ENCODE measurements around the gene THSD7B.

THSD7B gene

DNA sequence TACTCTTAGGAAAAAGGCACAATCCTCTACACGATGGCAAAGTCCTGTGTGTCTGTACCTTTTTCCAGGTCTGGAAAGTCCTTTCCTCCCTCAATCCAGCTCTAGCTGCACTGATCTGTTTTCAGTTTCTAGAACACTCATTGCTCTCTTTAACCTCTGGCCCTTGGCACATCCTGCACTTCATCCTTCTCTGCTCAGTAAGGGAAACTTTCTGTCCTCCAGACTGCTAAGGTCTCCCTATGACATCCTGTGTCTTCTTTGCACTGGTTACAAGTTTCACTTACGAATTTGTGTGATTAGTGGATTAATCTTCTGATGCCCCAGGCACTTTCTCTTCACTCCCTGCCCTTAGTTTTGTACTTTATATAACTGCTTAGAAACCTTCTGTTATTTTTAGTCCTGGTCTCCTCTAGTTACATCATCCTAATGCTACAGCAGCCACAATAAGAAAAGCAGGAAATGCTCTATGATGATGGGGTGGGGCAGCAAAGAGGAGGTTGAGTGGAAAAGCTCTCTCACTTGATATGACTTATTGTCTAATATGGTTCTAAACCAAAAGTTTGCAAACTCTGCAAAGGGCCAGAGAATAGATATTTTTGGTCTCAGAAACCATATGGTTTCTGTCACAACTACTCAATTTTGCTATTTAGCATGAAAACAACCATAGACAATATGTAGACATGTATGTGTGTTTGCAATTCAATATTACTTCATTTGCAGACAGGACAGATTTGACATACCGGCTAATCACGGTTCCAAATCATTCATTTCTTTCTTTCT is 568.2 kb downstream of the THSD7B start:
- no peak overlapping the region for H2AFZ ChIP-seq (ENCODE audit: low read length)

DNA sequence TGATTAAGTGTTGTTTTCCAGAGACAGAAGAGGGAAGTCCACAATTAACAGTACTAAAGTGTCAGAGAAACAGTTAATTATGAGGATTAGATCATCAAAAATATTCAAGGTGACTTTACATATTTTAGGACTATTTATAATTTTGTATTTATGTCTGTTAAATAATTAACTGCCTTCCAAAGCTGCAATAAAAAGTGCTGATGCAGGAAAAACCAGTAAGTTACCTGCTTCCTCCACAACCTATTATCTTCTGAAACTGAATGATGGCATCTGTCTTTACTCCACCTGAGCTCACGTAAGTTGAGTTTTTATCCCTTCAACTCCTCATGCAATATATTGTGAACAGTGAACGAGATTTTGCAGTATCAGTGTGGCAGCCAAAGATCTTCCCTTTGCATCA is 570.7 kb downstream of the THSD7B start:
- no peaks in the 10 kb centered on the region for H3F3A ChIP-seq (ENCODE audit: insufficient read depth, low read length)
- TF ChIP-seq EZH2 (IDR thresholded peaks at IDR 0.05; ENCODE audit: borderline replicate concordance, low read length), result no peak
- TF ChIP-seq, protein P1, sequence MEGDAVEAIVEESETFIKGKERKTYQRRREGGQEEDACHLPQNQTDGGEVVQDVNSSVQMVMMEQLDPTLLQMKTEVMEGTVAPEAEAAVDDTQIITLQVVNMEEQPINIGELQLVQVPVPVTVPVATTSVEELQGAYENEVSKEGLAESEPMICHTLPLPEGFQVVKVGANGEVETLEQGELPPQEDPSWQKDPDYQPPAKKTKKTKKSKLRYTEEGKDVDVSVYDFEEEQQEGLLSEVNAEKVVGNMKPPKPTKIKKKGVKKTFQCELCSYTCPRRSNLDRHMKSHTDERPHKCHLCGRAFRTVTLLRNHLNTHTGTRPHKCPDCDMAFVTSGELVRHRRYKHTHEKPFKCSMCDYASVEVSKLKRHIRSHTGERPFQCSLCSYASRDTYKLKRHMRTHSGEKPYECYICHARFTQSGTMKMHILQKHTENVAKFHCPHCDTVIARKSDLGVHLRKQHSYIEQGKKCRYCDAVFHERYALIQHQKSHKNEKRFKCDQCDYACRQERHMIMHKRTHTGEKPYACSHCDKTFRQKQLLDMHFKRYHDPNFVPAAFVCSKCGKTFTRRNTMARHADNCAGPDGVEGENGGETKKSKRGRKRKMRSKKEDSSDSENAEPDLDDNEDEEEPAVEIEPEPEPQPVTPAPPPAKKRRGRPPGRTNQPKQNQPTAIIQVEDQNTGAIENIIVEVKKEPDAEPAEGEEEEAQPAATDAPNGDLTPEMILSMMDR (IDR thresholded peaks at IDR 0.05; ENCODE audit: low read length), result no peak
- no peaks in the 10 kb centered on the region for H3K9me3 ChIP-seq (ENCODE audit: low read length)
- H2AFZ ChIP-seq (ENCODE audit: low read length), result no peak overlapping the region
- no peaks in the 10 kb centered on the region for H3K4me1 ChIP-seq (ENCODE audit: insufficient read depth, low read length, severe bottlenecking)
- no peaks in the 10 kb centered on the region for H3K36me3 ChIP-seq (ENCODE audit: insufficient read depth, low read length)
- no peaks in the 10 kb centered on the region for H3K27me3 ChIP-seq (ENCODE audit: insufficient read depth, low read length)
- H3K27ac ChIP-seq (ENCODE audit: low read depth, low read length, poor library complexity, severe bottlenecking), result no peak overlapping the region
- H3K4me2 ChIP-seq (ENCODE audit: low read length), result no peak overlapping the region
- H4K20me1 ChIP-seq (ENCODE audit: insufficient read depth, low read length), result no peaks in the 10 kb centered on the region
- no peak overlapping the region for H3K9ac ChIP-seq (ENCODE audit: low read length)
- H3K4me3 ChIP-seq (ENCODE audit: low read depth, low read length, poor library complexity, severe bottlenecking), result no peak overlapping the region
- H3K79me2 ChIP-seq (ENCODE audit: insufficient read depth, low read length), result no peaks in the 10 kb centered on the region
- no peaks in the 10 kb centered on the region for H3K9me2 ChIP-seq (ENCODE audit: low read depth, low read length)

More for the DNA sequence above, 568.2 kb downstream of the THSD7B start:
- Histone ChIP-seq H3K79me2 (ENCODE audit: insufficient read depth, low read length) (no peaks in the 10 kb centered on the region), H3K4me2 (ENCODE audit: low read length) (no peak overlapping the region), H3K27ac (ENCODE audit: low read depth, low read length, poor library complexity, severe bottlenecking) (no peak overlapping the region), H3K27me3 (ENCODE audit: insufficient read depth, low read length) (no peaks in the 10 kb centered on the region; the same call in 1 of the 2 replicates), H3K9ac (ENCODE audit: low read length) (no peak overlapping the region), H3K4me3 (ENCODE audit: low read depth, low read length, poor library complexity, severe bottlenecking) (no peak overlapping the region), H4K20me1 (ENCODE audit: insufficient read depth, low read length) (no peaks in the 10 kb centered on the region), H3K4me1 (ENCODE audit: insufficient read depth, low read length, severe bottlenecking) (no peaks in the 10 kb centered on the region), H3K36me3 (ENCODE audit: insufficient read depth, low read length) (no peaks in the 10 kb centered on the region), H3K9me2 (ENCODE audit: low read depth, low read length) (no peaks in the 10 kb centered on the region), H3F3A (ENCODE audit: insufficient read depth, low read length) (no peaks in the 10 kb centered on the region), H3K9me3 (ENCODE audit: low read length) (no peaks in the 10 kb centered on the region)
- no peak for TF ChIP-seq EZH2 (IDR thresholded peaks at IDR 0.05; ENCODE audit: borderline replicate concordance, low read length)
- TF ChIP-seq, protein P1 (IDR thresholded peaks at IDR 0.05; ENCODE audit: low read length), result no peak

DNA sequence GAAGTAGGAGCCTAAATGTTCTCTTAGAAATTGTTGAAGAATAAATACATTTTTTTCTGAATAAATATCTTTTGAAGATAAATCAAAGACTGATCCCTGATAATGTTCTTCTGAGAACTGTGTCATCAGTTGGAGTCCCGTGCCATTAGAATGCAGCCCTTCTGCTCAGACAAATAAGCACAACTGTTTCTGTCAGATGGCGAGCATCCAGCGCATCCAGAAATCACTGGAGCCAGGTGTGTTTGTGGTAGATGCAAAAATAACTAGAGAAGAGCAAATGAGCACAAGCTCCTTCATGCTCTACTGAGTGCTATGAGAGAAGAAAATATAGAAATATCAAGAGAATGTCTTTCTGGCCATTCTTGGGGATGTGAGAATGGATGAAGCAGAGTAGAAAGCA is 573.7 kb downstream of the THSD7B start:
- Histone ChIP-seq H4K20me1 (ENCODE audit: insufficient read depth, low read length) (no peaks in the 10 kb centered on the region), H3K36me3 (ENCODE audit: insufficient read depth, low read length) (no peaks in the 10 kb centered on the region), H3K4me1 (ENCODE audit: insufficient read depth, low read length, severe bottlenecking) (no peaks in the 10 kb centered on the region), H3K27me3 (ENCODE audit: insufficient read depth, low read length) (no peaks in the 10 kb centered on the region), H3K4me2 (ENCODE audit: low read length) (no peak overlapping the region), H3K9me2 (ENCODE audit: low read depth, low read length) (no peaks in the 10 kb centered on the region), H3F3A (ENCODE audit: insufficient read depth, low read length) (no peaks in the 10 kb centered on the region), H3K9ac (ENCODE audit: low read length) (no peak overlapping the region), H3K27ac (ENCODE audit: low read depth, low read length, poor library complexity, severe bottlenecking) (no peak overlapping the region), H3K79me2 (ENCODE audit: insufficient read depth, low read length) (no peaks in the 10 kb centered on the region), H3K9me3 (ENCODE audit: low read length) (no peaks in the 10 kb centered on the region), H2AFZ (ENCODE audit: low read length) (no peak overlapping the region), H3K4me3 (ENCODE audit: low read depth, low read length, poor library complexity, severe bottlenecking) (no peak overlapping the region)
- TF ChIP-seq, protein P1 (IDR thresholded peaks at IDR 0.05; ENCODE audit: low read length), result no peak
- TF ChIP-seq EZH2 (IDR thresholded peaks at IDR 0.05; ENCODE audit: borderline replicate concordance, low read length), result no peak
